HG03432 (cell line): ENCODE measurements around the gene HDAC7.

Experiments
- ATAC-seq: cut with Tn5 transposase; IDR thresholded peaks from one replicate; pipeline ENCODE4 v1.9.1; 2021; ENCODE audit warnings: mild to moderate bottlenecking, moderate library complexity; ENCODE audit not compliant: unreplicated experiment

HDAC7 gene

DNA sequence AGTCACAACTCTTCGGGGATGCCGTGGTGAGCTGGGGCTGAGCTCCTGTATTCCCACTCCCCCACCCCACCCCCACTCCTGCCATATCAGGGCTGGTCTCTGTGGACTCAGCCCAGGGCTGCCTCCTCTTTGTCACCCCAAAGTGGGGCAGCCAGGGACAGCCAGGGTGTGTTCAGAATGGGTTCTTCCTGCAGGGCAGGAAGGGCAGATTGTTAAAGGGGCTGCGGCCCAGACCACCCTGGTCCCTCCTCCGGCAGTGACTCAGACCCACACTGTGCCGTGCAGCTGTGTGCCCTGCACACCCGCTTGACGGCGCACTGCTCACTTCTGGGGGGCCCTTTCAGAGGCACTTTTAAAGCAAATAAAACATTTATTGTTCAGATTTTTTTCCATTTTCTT, 37.3 kb downstream of the HDAC7 start:
- ATAC-seq: no peak

DNA sequence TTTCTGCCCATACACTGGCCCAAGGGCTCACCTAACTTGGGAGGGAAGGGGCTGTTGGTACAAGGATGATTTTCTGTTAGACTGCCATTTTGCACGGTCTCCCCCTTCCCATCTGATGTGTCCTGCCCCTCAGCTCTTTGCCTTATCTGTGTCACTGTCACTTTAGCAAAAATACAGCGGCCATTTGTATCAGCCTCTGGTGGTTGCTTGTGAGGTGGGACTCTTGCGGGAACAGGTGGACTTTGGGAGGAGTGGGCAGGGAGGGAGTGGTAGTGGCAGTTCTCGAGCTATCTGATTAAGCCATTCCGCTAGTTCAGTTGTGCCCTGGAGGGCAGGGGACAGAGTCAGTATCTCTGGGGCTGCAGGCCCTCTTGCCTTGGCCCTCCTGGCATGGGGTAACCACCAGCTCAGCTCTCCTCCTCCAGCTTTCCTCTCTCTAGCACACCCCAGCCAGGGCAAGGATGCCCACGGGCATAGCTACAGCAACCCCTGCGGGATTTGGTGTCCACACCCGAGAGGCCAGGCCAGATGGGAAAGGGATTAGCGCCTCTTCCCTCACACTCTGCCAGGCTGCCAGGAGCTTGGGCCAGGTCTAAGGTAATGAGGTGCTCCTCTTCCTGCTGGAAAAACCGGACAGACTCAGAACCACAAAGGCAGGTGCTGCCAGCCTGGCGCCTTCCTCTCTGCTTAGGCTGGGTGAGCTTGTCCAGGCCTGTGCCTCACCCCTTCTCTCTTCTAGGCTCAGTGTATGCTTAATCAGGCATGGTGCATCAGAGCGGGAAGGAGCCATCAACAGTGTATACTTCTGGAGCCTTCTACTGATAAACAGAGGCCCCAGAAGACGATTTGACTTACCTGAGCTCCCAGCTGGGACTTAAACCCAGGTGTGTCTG, 38.0 kb downstream of the HDAC7 start:
- no peak for ATAC-seq

DNA sequence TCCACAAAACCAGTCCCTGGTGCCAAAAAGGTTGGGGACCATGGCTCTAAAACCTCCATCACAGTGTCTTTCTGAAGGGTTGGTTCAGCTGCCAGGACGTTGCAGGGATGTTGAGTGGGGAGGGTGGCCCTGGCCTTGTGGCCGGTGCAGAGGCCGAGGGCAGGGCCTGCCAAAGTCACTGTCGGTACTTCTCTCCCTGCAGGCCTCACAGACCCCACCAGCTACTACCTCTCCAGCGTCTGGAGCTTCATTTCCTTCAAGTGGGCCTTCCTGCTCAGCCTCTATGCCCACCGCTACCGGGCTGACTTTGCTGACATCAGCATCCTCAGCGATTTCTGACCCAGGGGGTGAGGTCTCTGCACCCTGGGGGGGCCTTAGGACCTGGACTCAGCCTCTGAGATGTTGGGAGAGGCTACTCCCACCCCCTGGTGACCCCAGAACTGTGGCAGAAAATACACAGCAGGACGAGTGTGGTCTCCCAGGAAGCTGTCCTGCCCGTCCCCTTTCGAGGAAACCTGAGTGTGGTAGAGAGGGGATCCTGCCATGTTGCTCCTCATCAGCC, 39.7 kb downstream of the HDAC7 start:
- no peak for ATAC-seq

DNA sequence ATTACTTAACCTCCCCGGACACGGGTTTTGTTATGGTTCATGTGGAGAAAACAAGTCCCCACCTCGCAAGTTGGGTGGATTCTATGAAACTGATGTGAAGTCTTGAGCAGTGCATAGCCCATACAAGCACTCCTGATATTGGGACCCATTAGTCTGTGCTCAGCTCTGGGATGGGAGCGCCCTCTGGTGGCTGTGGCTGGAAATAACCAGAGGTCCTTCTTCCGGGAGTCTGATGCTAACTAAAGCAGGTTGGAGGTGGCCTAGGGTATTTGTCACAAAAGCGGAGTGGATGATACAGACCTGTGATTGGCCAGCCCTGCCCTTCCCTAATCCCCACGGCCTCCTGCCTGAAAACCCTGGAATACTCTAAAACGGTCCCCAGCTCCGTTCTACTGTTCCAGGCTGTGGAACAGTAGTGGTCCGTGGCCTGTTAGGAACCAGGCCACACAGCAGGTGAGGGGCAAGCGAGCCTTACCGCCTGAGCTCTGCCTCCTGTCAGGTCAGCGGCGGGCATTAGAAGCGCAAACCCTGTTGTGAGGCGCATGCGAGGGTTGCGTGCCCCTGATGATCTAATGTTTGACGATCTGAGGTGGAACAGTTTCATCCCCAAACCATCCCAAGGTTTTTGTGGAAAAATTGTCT, 40.3 kb downstream of the HDAC7 start:
- ATAC-seq: peak; percentile 84

GRCh38 chr12:47778881-47779280, 40.8 kb downstream of the HDAC7 start:
- no peak for ATAC-seq

- ATAC-seq: no peak
These were observed 41.8 kb downstream of the HDAC7 start for GRCh38 chr12:47777741-47778558.

DNA sequence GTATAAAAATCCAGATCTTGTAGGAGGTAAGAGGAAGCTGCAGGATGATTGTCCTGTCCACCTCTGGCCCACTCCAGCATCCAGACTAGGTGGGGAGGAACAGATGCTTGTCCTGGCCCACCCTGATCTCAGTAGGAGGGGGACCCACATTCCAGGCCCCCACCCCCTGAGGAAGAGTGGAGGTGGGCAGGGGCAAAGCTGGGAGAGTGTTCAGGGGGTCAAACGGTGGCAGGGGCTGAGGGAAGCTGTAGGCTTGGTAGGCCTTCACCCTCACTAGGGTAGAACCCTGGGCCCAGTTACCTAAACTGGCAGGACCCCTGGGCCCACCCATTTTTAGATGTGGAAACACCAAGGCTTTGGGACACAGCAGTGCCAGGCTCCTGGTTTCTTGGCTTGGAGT, 42.6 kb downstream of the HDAC7 start:
- no peak for ATAC-seq

DNA sequence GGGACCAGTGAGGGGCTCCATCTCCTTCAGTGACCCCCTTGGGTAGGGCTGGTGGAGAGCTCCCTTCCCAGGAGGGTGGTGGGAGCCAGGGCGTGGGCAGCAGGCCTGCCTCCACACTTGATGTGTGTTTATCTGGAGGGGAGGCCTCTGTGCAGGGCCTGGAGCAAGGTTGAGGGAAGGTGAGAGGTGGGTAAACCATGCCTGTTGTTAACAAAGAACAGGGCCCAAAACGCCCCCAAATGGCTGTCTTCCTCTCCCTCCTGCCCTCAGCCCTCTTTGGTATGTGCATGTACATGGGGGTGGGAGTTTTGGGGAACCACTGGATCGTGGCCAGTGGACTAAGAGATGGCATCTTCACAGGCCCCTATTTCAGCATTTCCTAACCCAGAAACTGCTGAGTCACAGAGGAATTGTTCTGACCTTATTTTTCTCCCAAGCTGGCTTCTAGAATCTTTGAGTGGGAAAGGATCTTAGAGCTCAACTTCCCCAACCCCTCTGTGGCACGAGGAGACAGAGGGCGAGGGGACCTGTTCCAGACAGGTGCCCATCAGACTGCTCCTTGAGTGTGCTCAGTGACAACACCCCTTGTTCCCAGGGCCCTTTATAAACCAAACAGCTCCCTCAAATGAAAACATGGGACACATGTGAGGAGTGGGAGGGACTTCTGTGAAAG, 43.1 kb downstream of the HDAC7 start:
- no peak for ATAC-seq

GRCh38 chr12:47775100-47775911, 44.4 kb downstream of the HDAC7 start:
- no peak for ATAC-seq

DNA sequence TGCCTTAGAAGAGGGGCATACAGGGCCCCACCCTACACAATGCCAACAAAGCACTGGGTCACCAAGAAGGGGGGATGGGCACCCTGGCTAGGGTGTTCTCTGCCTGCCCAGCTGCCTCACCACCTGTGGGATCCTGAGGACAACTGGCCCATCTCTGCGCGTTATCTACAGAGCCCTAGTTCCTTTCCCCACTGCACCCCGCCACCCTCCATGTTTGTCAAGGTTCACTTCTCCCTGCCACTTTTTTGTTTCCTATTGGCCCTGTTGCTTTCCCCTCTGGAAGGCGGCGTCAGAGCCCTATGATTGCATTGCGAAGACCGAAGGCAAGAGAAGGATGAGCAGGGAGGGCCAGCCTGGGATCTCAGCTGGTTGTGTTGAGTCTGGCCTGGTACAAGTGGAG, 45.0 kb downstream of the HDAC7 start:
- ATAC-seq: no peak

- no peak for ATAC-seq
These were observed 45.7 kb downstream of the HDAC7 start for GRCh38 chr12:47773858-47774580.

GRCh38 chr12:47773062-47773857, 46.4 kb downstream of the HDAC7 start, which contains the start of gene SLC48A1:
Gene SLC48A1 (plus strand): TSS chr12:47773238. CDS start chr12:47773305, 67 bp downstream.
- ATAC-seq: peak; percentile 89

- no peak for ATAC-seq
These were observed 47.0 kb downstream of the HDAC7 start for GRCh38 chr12:47772738-47773061.

GRCh38 chr12:47772094-47772660, 47.5 kb downstream of the HDAC7 start:
- no peak for ATAC-seq

- ATAC-seq: no peak
These were observed 48.4 kb downstream of the HDAC7 start for GRCh38 chr12:47771304-47771703.

DNA sequence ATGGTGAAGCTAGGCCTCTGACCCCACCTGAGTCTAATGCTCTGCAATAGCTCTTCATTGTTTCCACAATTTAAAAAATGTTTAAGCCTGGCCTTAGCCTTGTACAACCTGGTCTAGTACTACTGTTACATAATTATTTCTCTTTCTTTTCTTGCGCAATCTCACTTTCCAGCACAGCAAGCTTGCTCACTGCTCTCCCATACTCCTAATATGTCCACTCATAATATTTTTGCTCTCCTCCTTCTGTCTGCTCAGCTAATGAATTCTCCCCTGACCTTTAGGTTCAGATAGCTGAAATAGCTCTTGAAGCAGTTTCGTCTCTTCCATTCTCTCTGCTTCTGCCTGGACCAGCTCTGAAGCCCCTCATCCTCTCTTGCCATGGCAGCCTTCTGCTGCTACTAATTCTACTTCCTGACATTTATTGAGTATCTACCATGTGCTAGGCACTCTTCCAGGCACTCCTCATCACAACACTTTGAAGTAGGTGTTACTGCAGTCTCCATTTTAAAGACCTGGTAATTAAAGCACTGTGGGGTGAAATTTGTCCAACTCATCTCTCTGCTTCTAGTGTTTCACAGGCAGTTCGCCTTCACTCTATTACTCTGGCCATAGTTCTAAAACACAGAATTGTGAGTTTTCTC, 49.5 kb downstream of the HDAC7 start:
- no peak for ATAC-seq

- ATAC-seq: no peak
These were observed 50.2 kb downstream of the HDAC7 start for GRCh38 chr12:47769234-47770085.
